HEK293T (cell line): ENCODE results near the gene MAPK1.
A peak's percentile ranks its signal among the peaks of the same experiment; 100 is the strongest.
"Not testable (repeated sequence)": the region's sequence is repeated elsewhere in the genome, so short reads cannot be mapped to it uniquely, and the experiment has no call there.

Experiments used
- CTCF ChIA-PET: fragments of 350-600 bp; formaldehyde crosslinking; extraction: SDS; loops from one replicate; lab custom pipeline; 2021; ENCODE audit warnings: antibody characterized with exemption, inconsistent platforms; lab: Yijun Ruan, JAX
- POLR2A ChIA-PET: fragments of 350-600 bp; formaldehyde crosslinking; extraction: SDS; loops from one replicate; lab custom pipeline; 2020; ENCODE audit warnings: antibody characterized with exemption, inconsistent platforms; lab: Yijun Ruan, JAX
- DNase-seq: peaks from one replicate; pipeline ENCODE4 v3.0.0; 2012; ENCODE audit warnings: mixed read lengths; ENCODE audit errors: extremely low spot score
- ARNT ChIP-seq: fragments of 450-650 bp; IDR thresholded peaks from 2 replicates; pipeline ENCODE4 v1.6.1; 2017; ENCODE audit warnings: mild to moderate bottlenecking
- BHLHE40 ChIP-seq: fragments of 450-650 bp; IDR thresholded peaks from 2 replicates; pipeline ENCODE4 v1.6.1; 2016; ENCODE audit warnings: mild to moderate bottlenecking, moderate library complexity, borderline replicate concordance
- CTBP1 ChIP-seq: fragments of 450-650 bp; IDR thresholded peaks from 2 replicates; pipeline ENCODE4 v1.6.1; 2016; ENCODE audit warnings: borderline replicate concordance
- ELF4 ChIP-seq: fragments of 450-650 bp; IDR thresholded peaks from 2 replicates; pipeline ENCODE4 v1.6.1; 2017; ENCODE audit warnings: antibody characterized with exemption
- FOXA1 ChIP-seq: fragments of 450-650 bp; IDR thresholded peaks from 2 replicates; pipeline ENCODE4 v1.6.1; 2016; ENCODE audit warnings: mild to moderate bottlenecking
- FOXK2 ChIP-seq: fragments of 450-650 bp; IDR thresholded peaks from 2 replicates; pipeline ENCODE4 v1.6.1; 2016; ENCODE audit warnings: mild to moderate bottlenecking
- FOXM1 ChIP-seq: fragments of 450-650 bp; IDR thresholded peaks from 2 replicates; pipeline ENCODE4 v1.6.1; 2017; ENCODE audit warnings: mild to moderate bottlenecking, borderline replicate concordance
- HDGF ChIP-seq: fragments of 450-650 bp; IDR thresholded peaks from 2 replicates; pipeline ENCODE4 v1.6.1; 2017; ENCODE audit warnings: antibody characterized with exemption, borderline replicate concordance
- L3MBTL2 ChIP-seq: fragments of 450-650 bp; conservative IDR thresholded peaks from 2 replicates; pipeline ENCODE4 v1.6.1; 2016; ENCODE audit warnings: mild to moderate bottlenecking
- LEF1 ChIP-seq: fragments of 450-650 bp; IDR thresholded peaks from 2 replicates; pipeline ENCODE4 v1.6.1; 2017; ENCODE audit warnings: mild to moderate bottlenecking, borderline replicate concordance
- NFRKB ChIP-seq: fragments of 450-650 bp; IDR thresholded peaks from 2 replicates; pipeline ENCODE4 v1.6.1; 2016; ENCODE audit warnings: mild to moderate bottlenecking, moderate library complexity
- PKNOX1 ChIP-seq: fragments of 450-650 bp; IDR thresholded peaks from 2 replicates; pipeline ENCODE4 v1.6.1; 2016
- SP1 ChIP-seq: fragments of 450-650 bp; IDR thresholded peaks from 2 replicates; pipeline ENCODE4 v1.6.1; 2017
- SUZ12 ChIP-seq: fragments of 450-650 bp; IDR thresholded peaks from 2 replicates; pipeline ENCODE4 v1.6.1; 2016; ENCODE audit warnings: mild to moderate bottlenecking
- TARDBP ChIP-seq: fragments of 450-650 bp; IDR thresholded peaks from 2 replicates; pipeline ENCODE4 v1.6.1; 2016
- ZNF384 ChIP-seq: fragments of 450-650 bp; IDR thresholded peaks from 2 replicates; pipeline ENCODE4 v1.6.1; 2016

MAPK1 gene

GRCh38 chr22:21719024-21719423 lies 148.4 kb downstream of the MAPK1 start:
- DNase-seq, result no peak
- CTCF ChIA-PET, result no interaction called here
- TF ChIP-seq L3MBTL2 (0 out of 2 replicates have a peak, but pooled peaks have one; percentile 12), ARNT (no peak), CTBP1 (no peak), FOXK2 (no peak), PKNOX1 (no peak), LEF1 (no peak), HDGF (no peak)
- POLR2A ChIA-PET, result interaction anchor here (0.7 to 1.0 kb wide), 3 partner anchors 14 to 263 kb away, joined by 3 read pairs; partner anchors contain the start of gene PPIL2

GRCh38 chr22:21718499-21718898 lies 148.9 kb downstream of the MAPK1 start:
- ChIA-PET POLR2A (interaction anchor here (0.6 to 1.0 kb wide), 3 partner anchors 15 to 241 kb away, joined by 3 read pairs; partner anchors contain the start of gene PPIL2), CTCF (no interaction called here)
- DNase-seq, result no peak
- TF ChIP-seq SUZ12 (no peak), FOXK2 (no peak)

GRCh38 chr22:21716395-21717122 lies 150.9 kb downstream of the MAPK1 start:
- CTCF ChIA-PET, DNase-seq, POLR2A ChIA-PET: not testable (repeated sequence)

DNA sequence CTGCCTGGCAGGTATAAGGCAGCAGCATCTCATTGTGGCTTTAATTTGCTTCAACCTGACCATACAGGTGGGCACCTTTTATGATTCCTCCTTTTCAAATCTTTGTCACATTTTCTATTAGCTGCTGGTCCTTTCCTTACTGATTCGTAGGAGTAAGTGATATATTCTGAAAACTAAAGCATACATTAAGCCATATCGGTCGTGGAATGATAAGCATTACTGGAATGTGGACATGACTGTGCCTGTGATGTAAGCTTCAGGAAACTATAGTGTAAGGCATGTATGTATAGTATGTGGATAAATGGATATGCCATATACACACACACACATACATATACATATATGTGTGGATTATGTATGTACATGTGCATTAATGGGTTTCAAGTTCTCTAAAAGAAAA lies 152.7 kb downstream of the MAPK1 start:
- DNase-seq, result no peak
- TF ChIP-seq SP1 (no peak), ZNF384 (no peak), CTBP1 (no peak), L3MBTL2 (no peak), NFRKB (no peak), TARDBP (no peak)
- POLR2A ChIA-PET, result no interaction called here
- CTCF ChIA-PET, result no interaction called here

- ChIA-PET POLR2A (no interaction called here), CTCF (interaction anchor here (1.0 to 1.6 kb wide), 2 partner anchors 21 to 224 kb away, joined by 3 to 5 read pairs; partner anchors contain the start of gene YPEL1)
- DNase-seq, result no peak
- no peak for TF ChIP-seq NFRKB
- TF ChIP-seq PKNOX1, result no peak
- no peak for TF ChIP-seq L3MBTL2
- no peak for TF ChIP-seq ELF4
- TF ChIP-seq SUZ12, result no peak
- no peak for TF ChIP-seq HDGF
- no peak for TF ChIP-seq BHLHE40
- TF ChIP-seq CTBP1, result no peak
- no peak for TF ChIP-seq FOXK2
- no peak for TF ChIP-seq ZNF384
- TF ChIP-seq FOXM1, result no peak
- no peak for TF ChIP-seq ARNT
Observed at GRCh38 chr22:21714059-21714770, 153.2 kb downstream of the MAPK1 start.

DNA sequence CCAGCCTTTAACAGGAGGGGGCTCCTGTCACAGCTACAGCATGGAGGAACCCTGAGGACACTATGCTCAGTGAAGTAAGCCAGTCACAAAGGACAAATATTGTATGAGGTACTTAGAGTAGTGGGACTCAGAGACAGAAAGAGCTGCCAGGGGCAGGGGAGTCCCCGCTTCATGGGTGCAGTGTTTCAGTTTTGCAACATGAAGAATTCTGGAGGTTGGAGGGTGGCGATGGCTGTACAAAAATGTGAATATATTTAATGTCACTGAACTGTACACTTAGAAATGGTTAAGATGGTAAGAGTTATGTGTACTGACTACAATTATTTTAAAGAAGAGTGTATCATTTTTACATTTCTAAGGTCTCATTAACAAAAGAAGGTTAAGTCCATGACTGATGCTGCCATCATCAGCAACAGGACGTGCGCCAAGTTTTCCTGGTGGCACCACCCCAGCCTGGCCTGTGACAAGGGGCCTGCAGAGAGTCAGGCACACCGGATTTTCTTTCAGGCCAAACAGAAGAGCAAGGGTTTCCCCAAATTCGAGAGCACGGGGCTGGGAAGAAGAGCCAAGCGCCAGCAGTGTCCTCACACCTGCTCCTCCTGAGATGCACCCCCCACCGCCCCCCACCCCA lies 153.9 kb downstream of the MAPK1 start:
- ChIA-PET CTCF (interaction anchor here (1.0 to 1.6 kb wide), 2 partner anchors 22 to 225 kb away, joined by 3 to 5 read pairs; partner anchors contain the start of gene YPEL1), POLR2A (interaction anchor here (1.1 kb wide), 1 partner anchor 224 kb away, joined by 3 read pairs; no protein-coding TSS in a partner anchor)
- DNase-seq, result no peak
- TF ChIP-seq FOXA1 (no peak), HDGF (no peak), LEF1 (no peak), ARNT (no peak), SP1 (no peak), CTBP1 (no peak), NFRKB (no peak), FOXM1 (no peak), BHLHE40 (no peak), L3MBTL2 (no peak), FOXK2 (no peak), ZNF384 (no peak), SUZ12 (no peak), TARDBP (no peak), ELF4 (no peak), PKNOX1 (no peak)
